Neural progenitor cell (in vitro differentiated cells): Measurements from ENCODE around the gene PANK4. TPM values are rescaled to one million over a fixed set of nuclear protein-coding genes. Genes with fewer than 3 reads are reported as not detected.
A peak's percentile ranks its signal among the peaks of the same experiment; 100 is the strongest.

Source experiments
- DNase-seq: peaks from one replicate; pipeline ENCODE4 v3.0.0-alpha.2; 2016; ENCODE audit warnings: low spot score
- H2AFZ ChIP-seq: fragments of 200-600 bp; sonication (generic); replicated peaks from 2 replicates; pipeline ENCODE4 v1.6.1; 2016; ENCODE audit warnings: antibody characterized with exemption
- H3F3A ChIP-seq: fragments of 200-600 bp; sonication (generic); 2 replicates; pipeline ENCODE4 v1.6.1; 2016; ENCODE audit warnings: antibody characterized with exemption, low read depth
- H3K27ac ChIP-seq: fragments of 200-600 bp; sonication (generic); 2 replicates; pipeline ENCODE4 v1.5.1; 2016; ENCODE audit warnings: mild to moderate bottlenecking
- H3K27me3 ChIP-seq: fragments of 200-600 bp; sonication (generic); 2 replicates; pipeline ENCODE4 v1.6.1; 2016; ENCODE audit warnings: mild to moderate bottlenecking, moderate library complexity
- H3K36me3 ChIP-seq: fragments of 200-600 bp; sonication (generic); 2 replicates; pipeline ENCODE4 v1.5.1; 2016
- H3K4me1 ChIP-seq: fragments of 200-600 bp; sonication (generic); 2 replicates; pipeline ENCODE4 v1.6.1; 2016; ENCODE audit warnings: mixed run types
- H3K4me2 ChIP-seq: fragments of 200-600 bp; sonication (generic); 2 replicates; pipeline ENCODE4 v1.6.1; 2016
- H3K4me3 ChIP-seq: fragments of 200-600 bp; sonication (generic); 2 replicates; pipeline ENCODE4 v1.5.1; 2016
- H3K79me2 ChIP-seq: fragments of 200-600 bp; sonication (generic); 2 replicates; pipeline ENCODE4 v1.6.1; 2016; ENCODE audit warnings: low read depth
- H3K9ac ChIP-seq: fragments of 200-600 bp; sonication (generic); 2 replicates; pipeline ENCODE4 v1.6.1; 2016
- H3K9me3 ChIP-seq: fragments of 200-600 bp; sonication (generic); 2 replicates; pipeline ENCODE4 v1.5.1; 2016; ENCODE audit warnings: low read depth
- H4K20me1 ChIP-seq: fragments of 200-600 bp; sonication (generic); 2 replicates; pipeline ENCODE4 v1.6.1; 2016; ENCODE audit warnings: low read depth
- H3K27ac Mint-ChIP-seq: 3 replicates; pipeline ENCODE4 v1.8.0; 2021; ENCODE audit warnings: mixed read lengths
- H3K27me3 Mint-ChIP-seq: 2 replicates; pipeline ENCODE4 v1.8.0; 2022; ENCODE audit warnings: low read depth, mild to moderate bottlenecking, inconsistent platforms, moderate library complexity, mixed read lengths; ENCODE audit not compliant: insufficient read depth
- H3K36me3 Mint-ChIP-seq: 3 replicates; pipeline ENCODE4 v1.8.0; 2021; ENCODE audit warnings: mixed read lengths
- H3K4me1 Mint-ChIP-seq: 3 replicates; pipeline ENCODE4 v1.8.0; 2021; ENCODE audit warnings: mixed read lengths
- H3K4me3 Mint-ChIP-seq: 3 replicates; pipeline ENCODE4 v1.8.0; 2021; ENCODE audit warnings: mild to moderate bottlenecking, moderate library complexity, mixed read lengths
- H3K9me3 Mint-ChIP-seq: 3 replicates; pipeline ENCODE4 v1.8.0; 2020; ENCODE audit warnings: mixed read lengths
- CTCF ChIP-seq: fragments of 200-600 bp; sonication (generic); IDR thresholded peaks from 2 replicates; pipeline ENCODE4 v1.5.1; 2017; ENCODE audit warnings: antibody characterized with exemption, mild to moderate bottlenecking
- EZH2 ChIP-seq: fragments of 200-600 bp; sonication (generic); IDR thresholded peaks from 2 replicates; pipeline ENCODE4 v1.6.1; 2017; ENCODE audit warnings: antibody characterized with exemption, mild to moderate bottlenecking, moderate library complexity
- EZH2phosphoT487 ChIP-seq: fragments of 200-600 bp; sonication (generic); IDR thresholded peaks from 2 replicates; pipeline ENCODE4 v1.6.1; 2017; ENCODE audit warnings: antibody characterized with exemption
- total RNA-seq: library from RNA; depleted of rRNA; stranded (reverse); fragments of >200 nt; gene quantifications from 2 replicates; pipeline ENCODE4 v1.2.3, GENCODE V29; 2015; ENCODE audit warnings: low replicate concordance

Gene PANK4
- total RNA-seq, 1 donor from 2014 or later = 30.6 TPM

- Histone ChIP-seq H3K27me3 (no peaks in the 10 kb centered on the region), H3K27ac (no peak within 1 kb of the TSS), H3K4me1 (peaks cover 51% of the 10 kb centered on the region), H3K36me3 (no peaks in the 10 kb centered on the region), H4K20me1 (no peaks in the 10 kb centered on the region), H3K9me3 (no peaks in the 10 kb centered on the region), H3K4me2 (peak within 1 kb of the TSS; percentile 38), H3K4me3 (no peak within 1 kb of the TSS), H3K9ac (no peak within 1 kb of the TSS), H3F3A (no peaks in the 10 kb centered on the region), H2AFZ (no peak within 1 kb of the TSS), H3K79me2 (no peaks in the 10 kb centered on the region)
- Mint-ChIP-seq H3K27ac (no peak within 1 kb of the TSS), H3K27me3 (peaks cover 2% of the 10 kb centered on the region), H3K4me3 (no peak within 1 kb of the TSS), H3K36me3 (no peaks in the 10 kb centered on the region), H3K4me1 (peaks cover 20% of the 10 kb centered on the region), H3K9me3 (no peaks in the 10 kb centered on the region)
- TF ChIP-seq EZH2 (no peak), CTCF (no peak), EZH2phosphoT487 (no peak)
- DNase-seq = peak; percentile 75
These were observed 50.1 kb downstream of the PANK4 start, which contains the start of gene PLCH2 for GRCh38 chr1:2476061-2476999. Gene PLCH2, plus strand, starts transcription at chr1:2476289. Its CDS starts 300 bp downstream, at chr1:2476589.

GRCh38 chr1:2475571-2475970 lies 50.8 kb downstream of the PANK4 start:
- H3F3A ChIP-seq = no peaks in the 10 kb centered on the region
- no peaks in the 10 kb centered on the region for H3K9me3 ChIP-seq
- H3K27ac Mint-ChIP-seq = no peak overlapping the region
- H3K36me3 Mint-ChIP-seq = no peaks in the 10 kb centered on the region
- H3K4me3 ChIP-seq = no peak overlapping the region
- H3K79me2 ChIP-seq = no peaks in the 10 kb centered on the region
- no peak overlapping the region for H2AFZ ChIP-seq
- H3K4me2 ChIP-seq = no peak overlapping the region
- no peak overlapping the region for H3K27ac ChIP-seq
- no peak for DNase-seq
- H3K9me3 Mint-ChIP-seq = no peaks in the 10 kb centered on the region
- H3K4me1 Mint-ChIP-seq = peaks cover 20% of the 10 kb centered on the region
- H4K20me1 ChIP-seq = no peaks in the 10 kb centered on the region
- H3K27me3 ChIP-seq = no peaks in the 10 kb centered on the region
- H3K4me1 ChIP-seq = peaks cover 51% of the 10 kb centered on the region
- peaks cover 2% of the 10 kb centered on the region for H3K27me3 Mint-ChIP-seq
- no peak for TF ChIP-seq EZH2phosphoT487
- no peak for TF ChIP-seq EZH2
- TF ChIP-seq CTCF = no peak
- H3K4me3 Mint-ChIP-seq = no peak overlapping the region
- H3K9ac ChIP-seq = no peak overlapping the region
- H3K36me3 ChIP-seq = no peaks in the 10 kb centered on the region

GRCh38 chr1:2474933-2475371 lies 51.4 kb downstream of the PANK4 start:
- Histone ChIP-seq H3K4me1 (peaks cover 51% of the 10 kb centered on the region), H3K9me3 (no peaks in the 10 kb centered on the region), H3F3A (no peaks in the 10 kb centered on the region), H3K9ac (no peak overlapping the region), H3K79me2 (no peaks in the 10 kb centered on the region), H3K4me2 (peak overlapping the region; percentile 69), H3K27ac (no peak overlapping the region), H2AFZ (no peak overlapping the region), H3K27me3 (no peaks in the 10 kb centered on the region), H4K20me1 (no peaks in the 10 kb centered on the region), H3K4me3 (no peak overlapping the region), H3K36me3 (no peaks in the 10 kb centered on the region)
- no peaks in the 10 kb centered on the region for H3K9me3 Mint-ChIP-seq
- DNase-seq = no peak
- H3K36me3 Mint-ChIP-seq = no peaks in the 10 kb centered on the region
- H3K27me3 Mint-ChIP-seq = peaks cover 2% of the 10 kb centered on the region
- H3K4me1 Mint-ChIP-seq = peaks cover 20% of the 10 kb centered on the region
- no peak overlapping the region for H3K4me3 Mint-ChIP-seq
- TF ChIP-seq CTCF (no peak), EZH2phosphoT487 (no peak), EZH2 (no peak)
- no peak overlapping the region for H3K27ac Mint-ChIP-seq
